Stimulated activated CD4-positive, alpha-beta T cell treated with anti-CD3 and anti-CD28 coated beads, TNF-alpha, amount 100 ng/mL, for 1 hour (primary cell): ENCODE data around the gene PRDX6.
"Not testable (repeated sequence)": the region's sequence is repeated elsewhere in the genome, so short reads cannot be mapped to it uniquely, and the experiment has no call there.

Experiments used
- DNase-seq, 3 donors: peaks; one replicate each; pipeline ENCODE4 v3.0.0-alpha.2; 2020; ENCODE audit warnings: low read depth in 3 of 3, low spot score in 1 of 3

PRDX6 gene

GRCh38 chr1:173495609-173496267, 18.6 kb downstream of the PRDX6 start:
- DNase-seq, result no peak

GRCh38 chr1:173496757-173497320, 19.7 kb downstream of the PRDX6 start:
- DNase-seq, result no peak

- no peak for DNase-seq
These were observed 22.6 kb downstream of the PRDX6 start for GRCh38 chr1:173499729-173500128.

GRCh38 chr1:173502104-173502503, 25.0 kb downstream of the PRDX6 start:
- no peak for DNase-seq

- no peak for DNase-seq
These were observed 26.3 kb downstream of the PRDX6 start for GRCh38 chr1:173503391-173503790.

GRCh38 chr1:173504268-173504667, 27.1 kb downstream of the PRDX6 start:
- DNase-seq, result no peak

- DNase-seq, result no peak
These were observed 28.3 kb downstream of the PRDX6 start for GRCh38 chr1:173505391-173505790.

GRCh38 chr1:173506437-173506836, 29.3 kb downstream of the PRDX6 start:
- DNase-seq, result no peak

GRCh38 chr1:173507205-173507846, 30.2 kb downstream of the PRDX6 start:
- no peak for DNase-seq

- no peak for DNase-seq
These were observed 30.7 kb downstream of the PRDX6 start for GRCh38 chr1:173507847-173508209.

- no peak for DNase-seq
These were observed 31.4 kb downstream of the PRDX6 start for GRCh38 chr1:173508541-173508940.

GRCh38 chr1:173509797-173510196, 32.7 kb downstream of the PRDX6 start:
- DNase-seq, result no peak

- not testable (repeated sequence) for DNase-seq
These were observed 37.4 kb downstream of the PRDX6 start for GRCh38 chr1:173514503-173514902.

GRCh38 chr1:173520799-173521198, 43.7 kb downstream of the PRDX6 start:
- no peak for DNase-seq

GRCh38 chr1:173523329-173523728, 46.2 kb downstream of the PRDX6 start:
- no peak for DNase-seq

GRCh38 chr1:173525926-173526325, 48.8 kb downstream of the PRDX6 start:
- no peak for DNase-seq

- DNase-seq, result no peak
These were observed 50.2 kb downstream of the PRDX6 start for GRCh38 chr1:173527151-173527826.

- no peak for DNase-seq
These were observed 52.0 kb downstream of the PRDX6 start for GRCh38 chr1:173529106-173529505.

GRCh38 chr1:173530795-173531693, 53.9 kb downstream of the PRDX6 start:
- DNase-seq, result no peak

GRCh38 chr1:173532237-173532636, 55.1 kb downstream of the PRDX6 start:
- no peak for DNase-seq

- no peak for DNase-seq
These were observed 59.1 kb downstream of the PRDX6 start for GRCh38 chr1:173536223-173536622.
